Left ventricle myocardium inferior (tissue), 1 donor: ENCODE measurements around the gene POMP. TPM values are rescaled to one million over a fixed set of nuclear protein-coding genes. Genes with fewer than 3 reads are reported as not detected.

Experiments used
- total RNA-seq: library from RNA; stranded (reverse); fragmentation: NEBNext Ultra II Directional; extraction: Animal tissue kit (Norgen Biotek cat#: 25700); gene quantifications from one replicate; pipeline ENCODE4 v1.2.1, GENCODE V29; 2021
- donor health status: DM: no; HTN: yes; CAD: no; lungs with severe emphysema.

The POMP gene
- total RNA-seq, 1 donor from 2014 or later = 101 TPM

Other genes with a start within 250 kb of the POMP start
- gene FLT1, start 164.0 kb upstream of the POMP start, total RNA-seq = 40.7 TPM
- gene SLC46A3, start 59.8 kb downstream of the POMP start, total RNA-seq = 16.7 TPM
- 101 TPM for gene MTUS2, start 161.2 kb downstream of the POMP start, total RNA-seq